Neural cell (in vitro differentiated cells): Measurements from ENCODE around the gene COL4A4.
A peak's percentile ranks its signal among the peaks of the same experiment; 100 is the strongest.

Experiments used
- CTCF ChIP-seq: fragments of 450-650 bp; IDR thresholded peaks from 2 replicates; pipeline ENCODE4 v1.5.1; 2014; ENCODE audit warnings: antibody characterized with exemption, mild to moderate bottlenecking, moderate library complexity; ENCODE audit not compliant: poor library complexity, severe bottlenecking
- REST ChIP-seq: IDR thresholded peaks from 2 replicates; pipeline ENCODE4 v1.6.1; 2012; ENCODE audit warnings: borderline replicate concordance

- TF ChIP-seq CTCF: no peak
- TF ChIP-seq REST: peak; percentile 93
Observed at GRCh38 chr2:227006189-227006897, 157.7 kb downstream of the COL4A4 start.
